ENCODE results near the gene HYAL2.

DNA sequence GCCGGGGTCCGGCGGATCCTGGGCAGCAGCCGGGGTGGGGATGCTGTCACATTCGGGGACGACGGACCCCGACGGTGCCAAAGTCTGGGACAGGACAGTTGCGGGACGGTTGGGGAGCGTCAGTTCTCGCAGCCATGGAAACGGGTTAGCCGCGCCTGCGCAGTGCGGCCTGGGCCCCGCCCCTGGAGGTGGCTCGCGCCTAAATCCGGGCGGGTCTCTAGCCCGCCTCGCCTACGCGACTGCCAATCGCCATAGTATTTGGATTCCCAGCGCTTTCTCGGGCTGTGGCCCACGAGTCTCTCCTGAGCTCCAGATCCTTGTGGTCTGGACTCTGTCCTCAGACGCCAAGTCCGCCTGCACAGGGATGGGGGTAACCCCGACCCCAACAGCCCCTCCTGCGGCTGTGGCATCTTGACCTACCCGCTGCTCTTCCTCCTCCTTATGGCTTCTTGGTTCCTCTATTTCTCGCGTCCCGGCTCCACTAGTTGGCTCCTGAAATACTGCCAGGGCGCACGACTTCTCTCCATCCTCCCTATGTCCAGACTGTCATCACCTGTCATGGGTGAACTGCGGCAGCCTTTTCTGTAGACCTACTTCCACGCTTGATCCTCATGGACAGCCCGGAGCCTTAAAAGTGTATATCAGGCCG, 23.2 kb upstream of the HYAL2 start, which contains the start of gene ZMYND10:
- TF ChIP-seq, protein P1, sequence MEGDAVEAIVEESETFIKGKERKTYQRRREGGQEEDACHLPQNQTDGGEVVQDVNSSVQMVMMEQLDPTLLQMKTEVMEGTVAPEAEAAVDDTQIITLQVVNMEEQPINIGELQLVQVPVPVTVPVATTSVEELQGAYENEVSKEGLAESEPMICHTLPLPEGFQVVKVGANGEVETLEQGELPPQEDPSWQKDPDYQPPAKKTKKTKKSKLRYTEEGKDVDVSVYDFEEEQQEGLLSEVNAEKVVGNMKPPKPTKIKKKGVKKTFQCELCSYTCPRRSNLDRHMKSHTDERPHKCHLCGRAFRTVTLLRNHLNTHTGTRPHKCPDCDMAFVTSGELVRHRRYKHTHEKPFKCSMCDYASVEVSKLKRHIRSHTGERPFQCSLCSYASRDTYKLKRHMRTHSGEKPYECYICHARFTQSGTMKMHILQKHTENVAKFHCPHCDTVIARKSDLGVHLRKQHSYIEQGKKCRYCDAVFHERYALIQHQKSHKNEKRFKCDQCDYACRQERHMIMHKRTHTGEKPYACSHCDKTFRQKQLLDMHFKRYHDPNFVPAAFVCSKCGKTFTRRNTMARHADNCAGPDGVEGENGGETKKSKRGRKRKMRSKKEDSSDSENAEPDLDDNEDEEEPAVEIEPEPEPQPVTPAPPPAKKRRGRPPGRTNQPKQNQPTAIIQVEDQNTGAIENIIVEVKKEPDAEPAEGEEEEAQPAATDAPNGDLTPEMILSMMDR (IDR thresholded peaks at IDR 0.05; ENCODE audit: borderline replicate concordance, extremely low read depth, low read length, poor library complexity, severe bottlenecking), result no peak
- TF ChIP-seq EZH2 (IDR thresholded peaks at IDR 0.05; ENCODE audit: borderline replicate concordance, low read depth, low read length, severe bottlenecking), result no peak
